ENCODE results near the gene CHST14.

CHST14 gene

DNA sequence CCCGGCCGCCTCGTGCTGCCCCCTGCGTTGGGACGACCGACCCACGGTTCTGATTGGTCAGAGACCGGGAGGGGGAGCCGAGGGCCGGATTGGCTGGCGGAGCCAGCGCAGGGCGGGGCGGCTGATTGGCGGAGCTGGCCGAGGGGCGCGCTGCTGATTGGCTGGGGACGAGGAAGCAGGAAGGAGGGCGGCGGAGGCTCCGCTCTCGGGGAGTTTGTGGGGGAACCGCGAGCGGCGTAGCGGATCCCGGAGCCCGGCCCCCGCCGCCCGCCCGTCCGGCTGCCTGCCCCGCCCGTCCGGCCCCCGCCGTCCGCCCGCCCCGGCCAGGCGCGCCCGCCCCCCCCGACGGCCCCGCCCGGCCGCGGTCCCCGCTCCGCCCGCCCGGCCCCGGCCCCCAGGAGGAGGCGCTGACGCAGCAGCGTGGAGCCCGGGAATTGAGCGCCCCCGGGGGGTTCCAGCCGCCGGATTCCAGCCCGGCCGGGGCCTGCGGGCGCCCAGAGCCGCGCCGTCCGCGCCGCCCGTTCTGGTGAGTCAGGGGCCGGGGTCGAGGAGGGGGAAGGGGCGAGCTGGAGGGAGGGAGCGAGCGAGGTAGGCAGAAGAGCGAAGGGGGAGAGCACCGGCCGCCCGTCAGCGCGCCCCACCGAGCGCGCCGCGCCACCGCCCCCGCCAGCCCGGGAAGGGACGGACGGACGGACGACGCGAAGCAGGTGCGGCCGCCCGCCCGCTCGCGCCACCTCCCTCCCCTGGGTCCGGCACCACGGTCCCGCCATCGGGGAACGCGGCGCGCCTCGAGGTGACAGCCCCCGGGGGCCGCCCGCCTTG lies 29.8 kb upstream of the CHST14 start, which contains the start of gene BAHD1:
TSS of gene BAHD1 (plus strand) at position 211 of the 822 bp plus-strand sequence. CDS start 17,512 bp downstream, outside the sequence.
- peak; percentile 91 to 93 for ATAC-seq

DNA sequence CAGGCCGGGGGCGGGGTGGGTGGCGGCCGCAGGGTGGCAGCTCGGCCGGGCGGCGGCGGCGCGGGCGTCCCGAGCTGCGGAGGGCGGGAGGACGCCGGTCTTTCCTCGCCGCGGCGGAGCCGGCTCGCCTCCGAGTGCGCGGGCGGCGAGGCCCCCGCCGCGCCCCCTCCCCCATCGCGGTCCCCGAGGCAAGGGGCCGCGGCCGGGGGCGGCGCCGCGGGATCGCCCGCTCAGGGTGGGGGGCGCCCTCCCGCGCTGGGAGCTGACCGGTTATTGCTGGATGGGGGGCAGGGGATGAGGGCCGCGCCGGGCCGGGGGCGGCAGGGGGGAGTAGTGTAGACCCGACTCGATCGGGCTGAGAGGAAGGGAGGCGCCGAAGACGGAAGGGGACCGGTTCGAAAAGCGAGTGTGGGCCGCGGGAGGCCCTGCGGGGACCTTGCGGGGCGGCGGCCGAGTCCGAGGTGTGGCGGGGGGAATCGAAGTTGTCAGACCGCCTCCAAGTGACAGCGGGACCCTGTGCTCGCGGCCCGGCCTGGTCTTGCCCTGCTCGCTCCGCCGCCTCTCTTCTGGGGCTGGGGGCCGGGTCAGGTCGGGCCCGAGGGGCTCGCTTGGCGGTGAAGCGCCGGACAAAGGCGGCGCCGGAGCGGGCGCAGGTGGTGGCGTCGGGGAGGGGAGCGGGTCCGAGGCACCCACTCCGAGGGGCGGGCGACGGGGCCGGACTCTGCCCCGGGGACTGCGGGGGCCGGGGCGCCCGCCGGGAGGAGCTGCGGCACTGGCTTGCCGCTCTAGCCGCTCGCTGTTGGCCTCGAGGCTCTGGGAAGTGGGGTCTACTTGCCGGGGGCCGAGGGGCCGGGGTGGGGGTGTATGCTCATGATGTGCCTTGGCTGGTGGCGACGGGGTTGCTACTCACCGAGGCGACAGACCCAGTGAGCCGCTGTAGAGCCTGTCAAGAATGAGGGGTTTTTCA lies 28.9 kb upstream of the CHST14 start:
- ATAC-seq, result no peak

DNA sequence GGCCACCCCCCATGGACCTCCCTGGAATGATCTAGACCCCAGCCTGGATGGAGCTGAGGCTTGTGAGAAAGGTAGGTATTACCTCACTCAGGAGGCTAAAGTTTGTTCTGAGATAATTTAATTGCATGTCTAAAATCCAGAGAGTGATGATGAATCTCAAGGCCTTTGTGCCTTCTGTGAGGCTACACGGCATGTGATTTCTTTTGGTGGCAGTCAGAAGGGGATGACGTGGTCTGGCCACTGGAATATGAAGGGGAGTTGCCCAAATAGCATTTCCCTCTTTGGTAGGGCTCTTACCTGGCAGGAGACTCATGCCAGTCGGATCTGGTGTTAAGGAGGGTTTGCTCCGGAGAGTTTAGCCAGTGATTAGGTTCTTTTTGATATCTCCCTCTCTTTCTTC lies 27.5 kb upstream of the CHST14 start:
- no peak for ATAC-seq

DNA sequence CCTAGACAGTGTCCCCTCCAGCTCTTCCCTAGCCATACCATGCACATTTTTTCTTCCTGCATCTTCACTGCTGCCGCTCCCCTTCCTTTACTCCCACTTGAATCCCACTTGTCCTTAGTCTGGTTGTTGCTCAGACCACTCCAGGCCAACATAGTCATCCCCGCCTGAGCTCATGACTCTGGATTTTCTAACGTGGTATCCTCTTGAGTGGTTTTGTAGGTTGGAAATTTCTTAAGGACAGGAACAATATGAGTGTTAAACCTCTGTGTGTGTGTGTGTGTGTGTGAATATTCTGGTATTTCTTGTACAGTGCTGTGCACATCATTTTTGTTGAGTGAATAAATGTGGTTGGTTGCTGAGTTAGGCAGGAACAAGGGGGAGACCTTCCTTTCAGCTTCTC lies 26.9 kb upstream of the CHST14 start:
- ATAC-seq, result no peak

DNA sequence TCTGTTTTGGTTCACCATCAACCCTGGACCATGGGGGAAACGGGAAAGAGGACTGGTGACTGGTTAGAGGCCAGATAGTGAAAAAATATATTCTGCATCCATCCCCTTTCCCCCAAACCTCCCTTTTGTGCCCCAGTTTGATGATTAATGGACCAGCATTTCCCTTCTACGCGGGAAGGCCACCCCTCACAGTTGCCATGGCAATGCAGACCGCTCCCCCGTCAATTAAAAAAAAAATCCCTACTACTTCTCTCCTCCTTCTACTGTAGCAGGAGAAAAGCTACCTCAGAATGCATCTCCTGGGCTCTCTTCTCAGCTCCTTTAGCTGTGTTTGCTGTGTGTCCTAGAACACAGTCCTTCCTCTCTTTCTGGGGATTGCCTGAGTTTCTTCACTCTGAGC lies 26.0 kb upstream of the CHST14 start:
- ATAC-seq, result no peak

DNA sequence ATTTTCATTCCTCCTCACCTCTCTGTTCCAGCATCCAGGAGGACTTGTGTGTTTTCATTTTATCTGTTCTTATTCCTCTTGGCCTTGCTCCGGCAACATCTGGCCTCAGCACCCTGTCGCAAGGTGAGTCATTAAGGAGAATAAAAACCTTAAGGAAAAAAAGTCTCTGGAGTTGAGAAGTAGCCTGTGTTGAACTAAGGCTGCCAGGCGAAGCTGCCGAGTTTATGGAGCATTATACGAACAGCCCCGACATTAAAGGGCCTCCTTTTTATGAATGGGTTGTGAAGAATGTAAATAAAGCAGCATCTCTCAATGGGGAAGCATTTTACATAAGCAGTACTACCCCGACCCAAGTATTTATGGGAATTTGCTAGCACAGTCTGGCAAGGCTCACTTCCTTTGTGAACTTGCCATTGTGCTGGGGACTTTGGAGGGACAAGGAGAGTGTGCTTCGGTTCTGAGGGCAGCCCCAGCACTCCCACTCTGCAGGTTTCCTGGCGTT lies 25.3 kb upstream of the CHST14 start:
- ATAC-seq, result no peak

DNA sequence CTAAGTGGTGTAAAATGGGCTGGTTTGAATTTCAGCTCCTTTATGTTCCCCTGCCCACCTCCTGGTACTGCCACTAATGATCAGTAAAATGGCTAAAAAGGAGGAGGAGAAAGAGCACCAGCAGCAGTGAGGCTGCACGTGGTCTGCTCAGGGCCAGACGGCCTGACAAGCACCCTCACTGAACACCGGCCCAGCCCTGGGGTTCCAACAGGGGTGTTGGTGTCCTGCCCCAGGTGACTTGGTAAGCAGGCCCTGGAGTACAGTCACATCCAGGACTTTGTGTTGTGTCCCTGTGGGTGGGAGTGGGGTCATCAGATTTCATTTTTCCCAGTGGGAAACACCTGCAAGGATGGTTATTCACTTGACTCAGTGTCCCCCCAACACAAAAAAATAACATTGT lies 24.6 kb upstream of the CHST14 start:
- no peak for ATAC-seq

DNA sequence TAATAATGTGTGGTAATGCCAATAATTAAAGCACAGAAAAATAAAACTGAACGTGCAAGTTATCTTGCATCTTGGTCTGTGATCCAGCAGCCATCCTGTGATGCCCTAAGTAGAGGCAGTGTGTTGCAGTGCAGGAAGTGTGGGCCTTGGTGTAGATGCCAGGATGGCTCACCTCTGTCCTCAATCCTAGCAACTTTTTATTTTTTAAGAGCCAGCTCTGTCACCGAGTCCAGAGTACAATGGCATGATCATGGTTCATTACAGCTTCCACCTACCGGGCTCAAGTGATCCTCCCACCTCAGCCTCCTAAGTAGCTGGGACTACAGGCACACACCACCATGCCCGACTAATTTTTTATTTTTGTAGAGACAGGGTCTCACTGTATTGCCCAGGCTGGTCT lies 22.4 kb upstream of the CHST14 start:
- no peak for ATAC-seq

DNA sequence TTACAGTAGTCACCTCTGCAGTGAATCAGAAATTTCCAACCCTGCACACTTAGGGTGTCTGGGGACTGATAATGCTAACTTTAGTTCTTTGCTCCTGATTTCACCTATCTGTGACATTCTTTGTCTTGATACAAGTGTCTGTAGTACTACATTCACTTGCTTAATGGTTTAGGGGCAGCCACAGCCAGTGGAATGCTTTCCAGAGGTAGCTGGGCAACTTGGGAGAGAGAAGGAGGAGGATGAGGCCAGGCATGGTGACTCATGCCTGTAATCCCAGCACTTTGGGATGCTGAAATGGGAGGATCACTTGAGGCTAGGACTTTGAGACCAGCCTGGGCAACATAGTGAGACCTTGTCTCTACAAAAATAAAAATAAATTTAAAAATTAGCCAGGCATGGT lies 21.5 kb upstream of the CHST14 start:
- ATAC-seq, result no peak

DNA sequence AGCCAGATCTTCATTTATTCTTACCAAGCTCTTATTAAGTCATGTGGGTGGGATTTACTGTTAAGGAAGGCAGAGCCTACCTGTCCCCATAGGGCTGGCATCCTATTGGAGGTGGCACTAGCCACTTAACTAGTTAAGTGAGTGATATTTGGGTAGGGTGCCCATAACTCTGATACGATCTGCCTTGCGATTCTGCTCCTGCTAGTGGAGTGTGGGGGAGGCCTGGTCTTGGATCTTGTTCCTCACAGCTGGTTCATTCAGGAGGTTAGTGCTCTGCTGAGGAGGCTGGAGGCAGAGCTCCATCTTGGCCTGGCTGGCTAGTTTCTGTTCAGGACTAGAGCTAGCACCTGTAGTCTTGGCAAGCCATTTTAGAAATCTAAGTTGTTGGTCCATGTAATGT lies 20.7 kb upstream of the CHST14 start:
- ATAC-seq, result no peak

DNA sequence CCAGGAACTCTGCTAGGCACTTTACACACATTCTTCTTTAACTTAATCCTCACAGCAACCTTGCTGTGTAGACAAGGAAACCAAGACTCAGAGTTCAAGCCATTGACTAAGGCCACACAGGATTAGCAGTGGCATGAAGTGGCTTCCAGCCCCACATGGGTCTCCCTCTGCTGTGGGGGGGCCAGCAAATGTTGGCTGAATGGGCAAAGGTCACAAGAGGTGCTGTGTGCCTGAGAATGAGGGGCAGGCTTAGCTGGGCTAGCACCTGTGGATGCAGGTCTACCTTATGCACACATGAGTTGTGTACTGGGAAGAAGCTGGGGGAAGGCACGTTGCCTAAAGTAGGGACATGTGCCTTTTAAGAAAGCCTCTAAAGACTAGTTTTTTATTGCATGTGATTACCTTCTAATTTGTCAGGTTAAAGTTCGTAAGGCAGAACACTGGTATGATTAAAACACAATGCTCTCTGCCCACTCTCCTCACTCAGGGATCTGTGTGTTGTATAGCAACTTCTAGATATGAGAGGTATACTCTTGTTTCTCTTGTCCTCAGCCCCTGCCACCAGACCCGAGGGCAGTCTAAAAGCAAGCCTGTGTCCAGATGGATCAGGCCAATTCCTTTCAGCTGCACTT lies 19.1 kb upstream of the CHST14 start:
- ATAC-seq, result no peak

DNA sequence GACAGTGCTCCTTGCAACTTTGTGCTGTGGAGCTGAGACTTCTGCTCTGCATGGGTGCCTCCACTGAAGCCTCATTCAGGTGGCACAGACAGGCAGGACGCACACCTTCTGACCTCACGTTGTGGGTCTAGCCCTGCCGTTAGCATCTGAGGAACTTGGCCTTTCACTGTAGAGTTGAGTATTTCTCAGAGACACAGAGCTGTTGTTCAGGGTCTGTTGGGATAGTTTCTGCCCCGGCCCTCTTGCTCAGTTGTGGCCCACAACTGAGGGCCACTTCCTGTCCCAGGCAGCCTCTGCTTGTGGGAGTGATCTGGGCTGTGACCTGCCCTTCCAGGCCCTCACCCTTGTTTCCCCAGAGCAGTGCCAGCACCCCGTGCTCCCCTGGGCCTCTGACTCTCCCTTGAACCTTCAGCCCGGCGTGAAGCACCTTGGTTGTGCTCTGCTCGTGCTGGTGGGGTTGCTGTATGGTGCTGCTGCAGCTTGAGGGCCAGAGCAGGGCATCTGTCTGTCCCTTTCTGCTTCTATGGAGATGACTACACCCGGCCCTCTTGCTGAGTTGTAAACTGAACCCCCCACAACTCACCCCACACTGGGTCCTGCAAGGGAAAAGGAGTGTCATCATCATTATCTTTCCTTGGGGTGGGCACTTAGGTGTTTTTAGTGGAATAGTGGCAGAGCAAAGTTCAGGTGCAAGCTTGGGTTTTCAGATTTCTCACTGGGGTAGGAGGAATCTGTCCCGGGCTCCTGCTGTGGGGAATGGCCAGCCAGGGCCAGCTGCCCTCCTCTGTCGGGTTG lies 18.3 kb upstream of the CHST14 start:
- ATAC-seq, result peak; percentile 37 to 44

DNA sequence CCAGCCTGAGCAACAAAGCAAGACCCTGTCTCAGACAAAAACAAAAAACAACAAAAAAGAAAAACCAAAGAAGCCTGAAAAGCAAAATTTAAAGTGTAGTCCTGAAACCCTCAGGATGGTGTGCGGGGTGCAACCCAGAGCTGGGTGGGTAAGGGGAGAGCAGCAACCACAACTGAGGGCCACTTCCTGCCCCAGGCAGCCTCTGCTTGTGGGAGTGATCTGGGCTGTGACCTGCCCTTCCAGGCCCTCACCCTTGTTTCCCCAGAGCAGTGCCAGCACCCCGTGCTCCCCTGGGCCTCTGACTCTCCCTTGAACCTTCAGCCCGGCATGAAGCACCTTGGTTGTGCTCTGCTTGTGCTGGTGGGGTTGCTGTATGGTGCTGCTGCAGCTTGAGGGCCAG lies 16.8 kb upstream of the CHST14 start:
- peak; percentile 63 to 66 for ATAC-seq

DNA sequence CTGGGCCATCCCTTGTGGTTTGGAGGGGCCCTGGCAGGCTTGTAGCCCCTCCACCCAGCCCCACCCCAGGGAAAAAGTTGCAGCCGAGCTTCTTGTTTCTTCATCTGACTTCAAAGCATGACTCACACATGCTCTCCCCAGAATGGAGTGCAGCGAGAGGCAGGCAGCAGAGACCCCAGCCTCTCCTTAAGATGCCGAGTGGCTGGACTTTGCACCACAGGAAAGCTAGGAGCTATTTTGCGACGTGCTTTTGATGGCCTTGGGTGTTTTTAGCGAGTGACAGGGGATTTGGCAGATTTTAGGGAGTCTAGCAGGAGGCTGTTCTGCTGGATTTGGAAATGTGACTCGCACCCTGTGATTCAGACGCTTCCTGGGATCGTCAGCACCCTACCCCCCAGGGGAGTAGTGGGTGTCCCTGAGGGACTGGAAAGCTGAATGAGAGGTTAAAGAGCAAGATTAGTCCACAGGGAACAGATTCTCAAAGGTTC lies 15.8 kb upstream of the CHST14 start:
- ATAC-seq, result no peak

DNA sequence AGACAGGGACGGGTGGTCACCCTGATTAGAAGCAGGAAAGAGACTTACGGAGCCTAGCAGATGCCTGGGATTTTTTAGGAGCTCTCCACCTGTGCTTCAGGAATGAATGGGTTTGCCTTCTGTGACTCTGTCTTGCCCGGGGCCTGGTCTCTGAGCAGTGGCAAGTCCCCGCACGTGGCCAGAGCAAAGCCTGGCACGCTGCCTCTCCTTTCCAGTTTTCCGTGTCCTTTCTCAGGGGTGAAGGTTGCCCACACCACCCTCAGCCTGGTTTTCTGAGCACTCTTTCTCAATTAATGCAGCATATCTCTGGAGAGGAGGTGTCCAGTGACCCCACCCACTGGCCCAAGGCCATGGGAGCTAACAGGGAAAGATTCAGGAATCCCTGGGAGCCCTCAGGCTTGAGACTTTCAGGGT lies 14.5 kb upstream of the CHST14 start:
- no peak for ATAC-seq

DNA sequence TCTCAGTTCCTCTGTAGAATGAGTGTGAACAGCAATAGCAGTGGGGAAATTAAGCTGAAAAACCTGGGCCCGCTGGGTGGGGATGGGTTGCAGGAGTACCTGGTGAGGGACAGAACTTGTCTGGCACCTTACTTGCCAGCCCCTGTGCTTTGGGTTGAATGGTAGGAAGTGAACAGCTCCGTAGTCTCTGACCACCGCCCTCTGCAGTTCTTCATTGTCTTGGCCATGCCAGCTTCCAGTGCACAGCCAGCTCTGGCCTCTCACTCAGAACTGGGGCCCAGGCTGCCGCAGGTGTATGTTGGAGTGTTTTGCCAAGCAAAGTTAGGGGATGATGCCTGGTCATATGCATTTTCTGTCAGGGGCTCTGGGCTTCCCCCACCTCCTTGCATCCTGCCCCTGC lies 14.0 kb upstream of the CHST14 start:
- ATAC-seq, result no peak

DNA sequence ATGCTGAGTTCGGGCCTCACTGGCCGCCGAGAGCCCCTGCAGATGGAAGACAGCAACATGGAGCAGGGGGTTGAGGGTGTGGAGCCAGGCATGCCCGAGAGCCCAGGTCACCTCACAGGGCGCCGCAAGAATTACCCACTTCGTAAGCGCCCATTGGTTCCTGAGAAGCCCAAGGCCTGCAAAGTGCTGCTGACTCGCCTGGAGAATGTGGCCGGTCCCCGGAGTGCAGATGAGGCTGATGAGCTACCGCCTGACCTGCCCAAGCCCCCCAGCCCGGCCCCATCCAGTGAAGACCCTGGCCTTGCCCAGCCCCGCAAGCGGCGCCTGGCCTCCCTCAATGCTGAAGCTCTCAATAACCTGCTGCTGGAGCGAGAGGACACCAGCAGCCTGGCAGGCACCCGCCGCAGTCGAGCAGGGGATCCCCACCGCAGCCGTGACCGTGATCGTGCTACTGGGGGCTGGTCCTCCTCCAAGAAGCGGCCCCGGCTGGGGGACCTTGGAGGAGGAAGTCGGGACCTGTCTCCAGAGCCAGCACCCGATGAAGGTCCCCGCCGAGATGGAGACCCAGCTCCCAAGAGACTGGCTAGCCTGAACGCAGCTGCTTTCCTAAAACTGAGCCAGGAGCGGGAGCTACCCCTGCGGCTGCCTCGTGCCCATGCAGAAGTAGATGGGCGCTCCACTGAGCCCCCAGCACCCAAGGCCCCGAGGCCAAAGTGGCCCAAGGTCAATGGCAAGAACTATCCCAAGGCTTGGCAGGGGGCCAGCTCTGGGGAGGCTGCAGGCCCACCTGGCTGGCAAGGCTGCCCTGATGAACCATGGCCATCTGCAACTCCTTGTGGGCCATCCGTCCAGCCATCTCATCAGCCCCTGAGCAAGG lies 12.1 kb upstream of the CHST14 start:
- ATAC-seq, result no peak

DNA sequence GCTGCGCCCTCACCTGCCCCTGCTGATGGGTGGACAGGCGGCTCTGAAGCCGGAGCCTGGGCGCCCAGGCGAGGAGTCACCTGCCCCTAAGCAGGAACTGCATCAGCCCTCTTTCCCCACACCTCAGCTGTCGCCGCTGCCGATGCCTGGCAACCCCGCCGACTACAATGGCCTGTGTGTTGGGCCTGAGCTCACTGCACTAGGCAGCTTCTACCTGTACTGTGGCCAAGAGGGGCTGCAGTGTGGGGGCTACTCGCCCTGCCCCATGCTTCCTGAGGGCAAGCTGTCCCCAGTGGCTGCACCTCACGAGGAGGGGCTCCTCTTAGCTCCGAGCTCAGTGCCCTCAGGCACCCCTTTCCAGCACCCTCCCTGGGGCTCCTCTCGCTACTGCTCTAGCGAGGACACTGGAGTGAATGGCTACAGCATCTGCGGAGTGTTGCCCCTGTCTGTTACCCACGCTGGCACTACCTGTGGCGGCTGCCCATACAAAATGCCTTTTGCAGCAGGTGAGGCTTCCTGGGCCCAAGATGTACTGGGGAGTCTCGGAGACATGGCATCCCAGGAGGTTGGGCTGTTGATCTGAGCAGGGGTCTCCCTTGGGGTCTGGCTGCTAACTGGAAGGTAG lies 11.3 kb upstream of the CHST14 start:
- no peak for ATAC-seq

DNA sequence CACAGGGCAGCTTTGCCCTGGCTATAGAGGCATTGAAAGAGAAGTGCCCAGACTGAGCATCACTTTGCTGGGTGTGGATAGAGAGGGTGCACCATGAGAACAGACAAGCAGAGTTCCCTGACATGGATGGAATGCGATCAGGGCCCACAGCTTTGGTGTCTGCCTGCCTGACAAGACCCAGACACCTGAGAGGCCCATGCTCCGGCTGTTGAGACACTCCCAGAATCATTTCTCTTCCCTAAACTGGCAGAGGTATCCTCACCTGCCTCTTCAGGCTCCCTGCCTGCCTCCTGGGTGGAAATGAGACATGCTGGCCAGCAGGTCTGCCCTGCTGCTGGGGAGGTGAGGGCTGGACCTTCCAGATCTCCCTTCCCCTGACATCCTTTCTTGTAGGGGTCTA lies 10.4 kb upstream of the CHST14 start:
- no peak for ATAC-seq

DNA sequence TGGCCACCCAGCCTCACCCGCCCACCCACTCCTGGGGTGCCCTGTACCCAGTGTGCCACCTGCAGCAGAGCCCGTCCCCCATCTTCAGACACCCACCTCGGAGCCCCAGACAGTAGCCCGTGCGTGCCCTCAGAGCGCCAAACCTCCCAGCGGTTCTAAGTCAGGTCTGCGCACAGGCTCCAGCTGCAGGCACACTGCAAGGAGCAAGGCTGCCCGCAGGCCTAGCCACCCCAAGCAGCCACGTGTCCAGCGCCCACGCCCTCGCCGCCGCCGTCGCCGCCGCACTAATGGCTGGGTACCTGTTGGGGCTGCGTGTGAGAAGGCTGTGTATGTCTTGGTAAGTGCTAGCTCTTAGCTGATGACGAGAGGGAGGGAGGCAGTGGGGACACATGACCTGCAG lies 8.8 kb upstream of the CHST14 start:
- ATAC-seq, result no peak
